Trophoblast cell (in vitro differentiated cells and primary cell): ENCODE results near the gene LIPM.

Source experiments
- DNase-seq, 2 donors: peaks; one replicate each; pipeline ENCODE4 v3.0.0-alpha.2; 2016
- H2AFZ ChIP-seq: 2 replicates; pipeline ENCODE4 v1.6.1; 2013; ENCODE audit warnings: low read length, moderate library complexity, mild to moderate bottlenecking; ENCODE audit not compliant: insufficient read depth, poor library complexity
- H2AK5ac ChIP-seq: 2 replicates; pipeline ENCODE4 v1.6.1; 2013; ENCODE audit warnings: mild to moderate bottlenecking, low read length
- H2BK120ac ChIP-seq: 2 replicates; pipeline ENCODE4 v1.6.1; 2013; ENCODE audit warnings: low read length, mild to moderate bottlenecking, moderate library complexity; ENCODE audit not compliant: insufficient read depth, poor library complexity
- H2BK12ac ChIP-seq: 2 replicates; pipeline ENCODE4 v1.6.1; 2013; ENCODE audit warnings: mild to moderate bottlenecking, low read length, moderate library complexity
- H2BK5ac ChIP-seq: 2 replicates; pipeline ENCODE4 v1.6.1; 2013; ENCODE audit warnings: low read length, low read depth, moderate library complexity, mild to moderate bottlenecking; ENCODE audit not compliant: poor library complexity
- H3K14ac ChIP-seq: 2 replicates; pipeline ENCODE4 v1.6.1; 2013; ENCODE audit warnings: mild to moderate bottlenecking, low read length
- H3K18ac ChIP-seq: 2 replicates; pipeline ENCODE4 v1.6.1; 2013; ENCODE audit warnings: mild to moderate bottlenecking, low read length
- H3K23ac ChIP-seq: 2 replicates; pipeline ENCODE4 v1.6.1; 2013; ENCODE audit warnings: low read length
- H3K27ac ChIP-seq: 2 replicates; pipeline ENCODE4 v1.5.1; 2013; ENCODE audit warnings: low read depth, mild to moderate bottlenecking, inconsistent platforms, low read length, moderate library complexity
- H3K27me3 ChIP-seq: 2 replicates; pipeline ENCODE4 v1.6.1; 2013; ENCODE audit warnings: inconsistent platforms, mild to moderate bottlenecking, low read length, moderate library complexity; ENCODE audit not compliant: insufficient read depth
- H3K36me3 ChIP-seq, 2 experiments: 1 replicate in 1 of 2; 2 replicates in 1 of 2; pipeline ENCODE4 v1.6.1; 2013; ENCODE audit warnings: low read length in 2 of 2, mild to moderate bottlenecking in 2 of 2, moderate library complexity in 1 of 2; ENCODE audit not compliant: insufficient read depth in 2 of 2, control insufficient read depth in 1 of 2
- H3K4ac ChIP-seq: 2 replicates; pipeline ENCODE4 v1.6.1; 2013; ENCODE audit warnings: low read depth, mild to moderate bottlenecking, low read length, moderate library complexity
- H3K4me1 ChIP-seq, 2 experiments: 1 replicate in 1 of 2; 2 replicates in 1 of 2; pipeline ENCODE4 v1.6.1; 2013; ENCODE audit warnings: low read length in 2 of 2, mild to moderate bottlenecking in 2 of 2, moderate library complexity in 1 of 2; ENCODE audit not compliant: insufficient read depth in 2 of 2, control insufficient read depth in 1 of 2
- H3K4me2 ChIP-seq: 2 replicates; pipeline ENCODE4 v1.6.1; 2013; ENCODE audit warnings: inconsistent platforms, mild to moderate bottlenecking, low read length, moderate library complexity
- H3K4me3 ChIP-seq: 2 replicates; pipeline ENCODE4 v1.5.1; 2013; ENCODE audit warnings: mild to moderate bottlenecking, low read depth, low read length, inconsistent platforms
- H3K79me1 ChIP-seq: one replicate; pipeline ENCODE4 v1.6.1; 2013; ENCODE audit warnings: low read length
- H3K79me2 ChIP-seq: 2 replicates; pipeline ENCODE4 v1.6.1; 2013; ENCODE audit warnings: low read length, mild to moderate bottlenecking; ENCODE audit not compliant: control insufficient read depth, insufficient read depth, poor library complexity
- H3K9ac ChIP-seq: 2 replicates; pipeline ENCODE4 v1.6.1; 2013; ENCODE audit warnings: mild to moderate bottlenecking, low read length
- H3K9me3 ChIP-seq: 2 replicates; pipeline ENCODE4 v1.6.1; 2013; ENCODE audit warnings: low read depth, mild to moderate bottlenecking, control low read depth, inconsistent platforms, low read length; ENCODE audit not compliant: insufficient read depth
- H4K12ac ChIP-seq: 2 replicates; pipeline ENCODE4 v1.6.1; 2013; ENCODE audit warnings: low read depth, mild to moderate bottlenecking, low read length, moderate library complexity
- H4K8ac ChIP-seq: 2 replicates; pipeline ENCODE4 v1.6.1; 2013; ENCODE audit warnings: low read depth, mild to moderate bottlenecking, low read length, moderate library complexity
- H4K91ac ChIP-seq: one replicate; pipeline ENCODE4 v1.6.1; 2013; ENCODE audit warnings: low read depth, mild to moderate bottlenecking, low read length, moderate library complexity
- WGBS: extraction: QIAGEN DNeasy Blood & Tissue Kit; methylation state at CpG from one replicate; pipeline ENCODE4 v1.1.7; 2013; ENCODE audit warnings: missing lambda C conversion rate; ENCODE audit not compliant: insufficient read length, insufficient coverage; ENCODE audit errors: extremely low coverage; 5-methylcytosine and 5-hydroxymethylcytosine counted together

LIPM gene

DNA sequence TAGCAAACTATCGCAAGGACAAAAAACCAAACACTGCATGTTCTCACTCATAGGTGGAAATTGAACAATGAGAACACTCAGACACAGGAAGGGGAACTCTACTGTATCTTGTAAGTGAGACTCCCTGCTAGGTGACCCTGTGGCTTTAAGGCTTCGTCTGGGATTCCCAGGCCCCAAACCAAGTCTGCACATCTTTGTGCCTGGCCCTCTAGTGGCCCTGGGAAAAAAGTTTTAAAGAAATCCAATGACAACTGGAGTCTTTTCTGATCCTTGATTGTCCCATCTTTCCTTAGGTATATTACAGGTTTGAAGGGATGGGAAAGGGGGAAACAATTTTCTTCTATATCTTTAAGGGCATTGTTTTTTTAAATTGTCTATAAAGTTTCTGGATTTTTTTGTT is 10.6 kb upstream of the LIPM start:
- no peaks in the 10 kb centered on the region for H3K27me3 ChIP-seq
- no CpG with 5 or more reads among the region's 2 CpGs for WGBS

DNA sequence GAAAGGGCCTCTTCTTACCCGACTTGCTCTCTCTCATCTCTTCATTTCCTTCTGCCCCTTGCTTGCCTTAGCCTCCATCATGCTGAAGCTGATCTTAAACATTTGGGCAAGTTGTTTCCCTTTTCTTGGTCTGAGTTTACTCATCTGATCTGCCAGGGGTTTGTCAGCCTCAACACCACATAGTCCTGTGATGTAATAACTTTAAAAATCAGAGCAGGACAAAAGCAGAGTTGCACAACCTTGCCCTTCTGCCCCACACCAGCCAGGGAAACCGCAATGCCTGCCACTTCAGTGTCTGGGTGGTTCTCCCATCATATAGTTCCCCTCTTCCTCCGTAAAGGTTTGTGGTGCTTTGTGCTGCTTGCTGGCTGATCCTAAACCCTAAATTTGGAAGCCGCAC is 9.9 kb upstream of the LIPM start:
- DNase-seq = peak; percentile 9 to 36
- Histone ChIP-seq H2BK12ac (no peak overlapping the region), H3K4ac (no peak overlapping the region), H3K27me3 (no peaks in the 10 kb centered on the region), H4K91ac (no peak overlapping the region), H3K4me1 (no peaks in the 10 kb centered on the region), H2BK120ac (no peak overlapping the region), H3K14ac (no peak overlapping the region), H3K4me2 (no peak overlapping the region), H3K23ac (no peak overlapping the region), H4K12ac (no peak overlapping the region), H2AK5ac (no peak overlapping the region), H3K9ac (peak overlapping the region; percentile 7), H3K79me2 (no peaks in the 10 kb centered on the region), H3K27ac (no peak overlapping the region), H3K79me1 (no peaks in the 10 kb centered on the region), H2BK5ac (no peak overlapping the region), H2AFZ (no peak overlapping the region), H3K9me3 (peaks cover 1% of the 10 kb centered on the region), H3K36me3 (no peaks in the 10 kb centered on the region), H4K8ac (no peak overlapping the region), H3K4me3 (no peak overlapping the region), H3K18ac (no peak overlapping the region)
- WGBS = no CpG with 5 or more reads among the region's 4 CpGs

More for the DNA sequence above, 10.6 kb upstream of the LIPM start:
- H2AK5ac ChIP-seq = no peak overlapping the region
- no peak overlapping the region for H3K14ac ChIP-seq
- peak; percentile 17 to 58 for DNase-seq
- no peaks in the 10 kb centered on the region for H3K79me2 ChIP-seq
- H3K18ac ChIP-seq = no peak overlapping the region
- no peaks in the 10 kb centered on the region for H3K36me3 ChIP-seq
- H3K9me3 ChIP-seq = peaks cover 1% of the 10 kb centered on the region
- no peak overlapping the region for H2BK12ac ChIP-seq
- H2AFZ ChIP-seq = no peak overlapping the region
- no peak overlapping the region for H3K23ac ChIP-seq
- no peak overlapping the region for H3K9ac ChIP-seq
- H4K8ac ChIP-seq = no peak overlapping the region
- H4K91ac ChIP-seq = no peak overlapping the region
- H4K12ac ChIP-seq = no peak overlapping the region
- no peak overlapping the region for H3K4me2 ChIP-seq
- H3K27ac ChIP-seq = no peak overlapping the region
- no peak overlapping the region for H3K4ac ChIP-seq
- H3K79me1 ChIP-seq = no peaks in the 10 kb centered on the region
- no peak overlapping the region for H3K4me3 ChIP-seq
- no peaks in the 10 kb centered on the region for H3K4me1 ChIP-seq
- no peak overlapping the region for H2BK5ac ChIP-seq
- no peak overlapping the region for H2BK120ac ChIP-seq

DNA sequence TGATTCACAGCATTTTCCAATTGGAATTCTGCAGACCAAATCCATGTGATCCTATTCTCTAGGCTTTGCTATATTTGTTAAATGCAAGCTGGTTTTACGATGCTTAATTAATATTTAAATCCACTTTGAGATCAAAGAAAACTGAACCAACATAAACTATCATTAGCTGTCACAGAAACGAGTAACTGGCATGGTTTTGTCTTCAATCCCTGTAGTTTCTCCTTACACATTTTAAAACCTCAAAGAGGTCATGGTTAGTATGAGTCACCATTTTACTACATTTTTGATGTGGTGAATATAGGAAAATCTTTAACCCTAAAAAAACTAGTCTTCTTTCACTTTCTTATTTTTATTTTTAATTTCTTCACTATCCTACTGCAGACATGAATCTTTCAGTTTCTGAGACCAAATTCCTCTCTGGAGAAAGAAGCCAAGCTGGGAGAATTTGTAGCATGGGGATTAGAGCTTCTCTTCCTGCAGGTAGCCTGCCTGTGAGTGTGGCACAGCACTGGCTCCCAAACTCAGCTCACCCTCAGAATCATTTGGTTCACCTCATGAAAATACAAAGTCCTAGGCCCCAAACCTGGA is 8.7 kb upstream of the LIPM start:
- Histone ChIP-seq H3K4me3 (no peak overlapping the region), H4K91ac (no peak overlapping the region), H3K18ac (no peak overlapping the region), H3K9me3 (peaks cover 1% of the 10 kb centered on the region), H2AFZ (no peak overlapping the region), H3K27me3 (no peaks in the 10 kb centered on the region), H3K9ac (no peak overlapping the region), H3K4me2 (no peak overlapping the region), H2BK120ac (no peak overlapping the region), H4K8ac (no peak overlapping the region), H2AK5ac (no peak overlapping the region), H4K12ac (no peak overlapping the region), H2BK12ac (no peak overlapping the region), H3K23ac (no peak overlapping the region), H3K14ac (no peak overlapping the region), H3K27ac (no peak overlapping the region), H3K4ac (no peak overlapping the region), H3K79me2 (no peaks in the 10 kb centered on the region), H3K4me1 (no peaks in the 10 kb centered on the region), H2BK5ac (no peak overlapping the region), H3K36me3 (no peaks in the 10 kb centered on the region), H3K79me1 (no peaks in the 10 kb centered on the region)
- no CpG with 5 or more reads among the region's 2 CpGs for WGBS
- DNase-seq = no peak

DNA sequence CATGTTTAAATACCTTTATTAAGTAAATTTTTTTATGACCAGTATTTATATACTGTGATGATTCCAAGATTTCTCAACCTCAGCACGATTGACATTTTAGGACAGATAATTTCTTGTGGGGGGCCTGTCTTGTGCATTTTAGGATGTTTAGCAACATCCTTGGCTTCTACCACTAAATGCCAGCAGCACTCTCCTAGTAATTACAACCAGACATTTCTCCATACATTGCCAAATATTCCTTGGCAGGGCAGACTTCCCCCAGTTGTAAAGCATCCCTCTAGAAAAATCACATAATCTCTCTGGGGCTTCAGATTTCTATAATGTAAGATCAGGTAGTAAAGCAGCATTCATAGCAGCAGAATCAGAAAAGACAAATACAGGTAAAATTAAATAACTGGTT is 7.8 kb upstream of the LIPM start:
- DNase-seq = no peak
- Histone ChIP-seq H3K4me2 (no peak overlapping the region), H3K18ac (no peak overlapping the region), H3K4me1 (no peaks in the 10 kb centered on the region), H3K23ac (no peak overlapping the region), H2BK12ac (no peak overlapping the region), H4K8ac (no peak overlapping the region), H2AFZ (no peak overlapping the region), H3K27me3 (no peaks in the 10 kb centered on the region), H2BK120ac (no peak overlapping the region), H2AK5ac (no peak overlapping the region), H3K79me1 (no peaks in the 10 kb centered on the region), H3K79me2 (no peaks in the 10 kb centered on the region), H3K36me3 (no peaks in the 10 kb centered on the region), H4K91ac (no peak overlapping the region), H4K12ac (no peak overlapping the region), H3K4ac (no peak overlapping the region), H2BK5ac (no peak overlapping the region), H3K9ac (no peak overlapping the region), H3K27ac (no peak overlapping the region), H3K9me3 (peaks cover 1% of the 10 kb centered on the region), H3K14ac (no peak overlapping the region), H3K4me3 (no peak overlapping the region)
- WGBS = no CpG with 5 or more reads among the region's 1 CpG
